Stimulated activated CD4-positive, alpha-beta T cell treated with anti-CD3 and anti-CD28 coated beads, Interleukin-4, amount 100 ng/mL, for 24 hours (primary cell): ENCODE data around the gene BBIP1.
"Not testable (repeated sequence)": the region's sequence is repeated elsewhere in the genome, so short reads cannot be mapped to it uniquely, and the experiment has no call there.

ENCODE experiments used
- DNase-seq: peaks from one replicate; pipeline ENCODE4 v3.0.0-alpha.2; 2020

The BBIP1 gene

DNA sequence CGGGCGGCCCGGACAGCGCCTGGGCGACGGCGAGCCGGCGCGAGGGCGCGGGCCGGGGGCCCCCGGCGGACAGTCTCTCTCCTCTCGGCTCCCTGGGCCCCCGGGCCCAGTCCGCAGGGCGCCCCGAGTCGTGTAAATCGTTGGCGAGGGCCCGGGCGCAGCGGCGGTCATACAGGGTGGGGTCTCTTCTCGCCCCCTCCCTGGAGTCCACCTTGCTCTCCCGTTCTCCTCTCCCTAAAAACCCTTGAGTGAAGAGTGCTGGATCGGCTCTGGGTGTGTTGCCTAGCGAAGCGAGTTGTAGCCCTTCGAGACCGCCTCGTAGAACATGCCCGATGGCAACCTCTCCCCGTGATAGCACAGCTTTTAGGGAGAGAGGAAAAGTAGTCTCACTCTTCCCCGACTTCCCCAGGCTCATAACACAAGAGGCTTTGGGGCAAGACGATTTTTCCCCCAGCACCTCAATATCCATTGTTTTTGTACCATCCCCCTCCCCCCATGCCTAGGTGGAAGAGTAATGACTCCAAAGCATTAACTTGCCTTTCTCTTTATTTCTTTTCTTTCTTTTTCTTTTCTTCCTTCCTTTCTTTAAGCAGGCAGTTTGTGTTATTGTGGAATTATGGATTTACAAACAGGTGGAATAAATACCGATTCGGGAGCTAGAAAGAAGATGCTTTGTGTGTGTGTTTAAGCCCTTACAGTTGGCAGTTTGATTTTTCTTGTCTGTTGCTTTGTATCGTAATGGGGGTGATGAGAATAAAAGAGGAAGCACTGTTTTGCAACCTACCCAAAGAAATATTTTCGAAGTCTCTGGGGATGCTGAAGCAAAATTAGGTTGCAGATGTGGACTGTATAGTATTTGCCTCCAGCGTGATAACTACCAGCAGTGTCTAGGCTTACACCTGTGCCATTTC is 1.2 kb upstream of the BBIP1 start:
- DNase-seq, result peak; percentile 29

DNA sequence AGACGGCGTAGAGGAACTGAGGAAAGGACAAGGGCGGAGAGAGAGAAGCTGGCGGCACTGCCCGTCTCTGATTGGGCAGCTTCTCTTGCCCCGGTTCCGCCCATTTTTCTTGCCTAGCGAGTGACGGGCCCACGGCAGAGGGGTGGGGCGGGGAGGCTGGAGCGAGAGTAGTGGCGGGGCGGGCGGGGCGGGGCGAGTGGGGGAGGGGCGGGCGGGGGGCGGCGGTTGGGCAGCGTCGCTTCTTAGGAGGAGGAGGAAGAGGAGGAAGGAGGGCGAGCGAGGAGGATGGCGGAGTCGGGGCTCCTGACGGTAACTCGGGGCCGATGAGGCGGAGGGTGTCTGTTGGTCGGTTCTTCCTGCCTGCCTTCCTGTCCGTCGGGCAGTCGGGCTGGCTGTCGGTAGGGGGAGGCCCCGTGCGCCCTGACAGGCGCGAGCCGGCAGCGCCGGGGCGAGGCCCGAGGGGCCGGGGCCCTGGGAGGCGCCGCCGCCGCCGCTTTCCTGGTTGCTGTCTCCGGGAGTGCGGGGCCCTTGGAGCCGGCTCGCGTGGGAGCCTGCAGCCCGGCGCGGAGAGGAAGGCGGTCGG is 460 bp upstream of the BBIP1 start, which contains the start of gene SHOC2:
Gene SHOC2 (plus strand): TSS at position 256 of the 583 bp plus-strand sequence. CDS start 44,755 bp downstream, outside the sequence.
- DNase-seq, result peak; percentile 99

DNA sequence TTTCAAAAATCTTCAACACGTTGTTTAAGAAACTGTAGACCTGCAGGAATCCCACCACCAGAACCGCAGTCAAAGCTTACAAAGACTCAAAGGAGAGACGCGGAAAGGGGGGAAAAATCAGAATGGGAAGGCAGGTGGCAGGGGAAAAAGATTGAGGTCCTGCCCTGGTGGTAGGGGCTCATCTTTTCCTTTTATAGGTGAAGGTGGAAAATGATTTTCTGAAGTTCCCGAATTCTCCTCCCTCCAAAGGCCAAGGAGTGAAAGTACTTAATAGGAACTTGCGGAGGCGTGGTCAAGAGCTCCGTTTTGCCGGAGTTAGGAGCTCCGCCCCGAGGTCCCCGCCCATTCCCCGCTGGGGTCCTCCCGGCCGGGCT is 724 bp downstream of the BBIP1 start:
- peak; percentile 86 for DNase-seq

DNA sequence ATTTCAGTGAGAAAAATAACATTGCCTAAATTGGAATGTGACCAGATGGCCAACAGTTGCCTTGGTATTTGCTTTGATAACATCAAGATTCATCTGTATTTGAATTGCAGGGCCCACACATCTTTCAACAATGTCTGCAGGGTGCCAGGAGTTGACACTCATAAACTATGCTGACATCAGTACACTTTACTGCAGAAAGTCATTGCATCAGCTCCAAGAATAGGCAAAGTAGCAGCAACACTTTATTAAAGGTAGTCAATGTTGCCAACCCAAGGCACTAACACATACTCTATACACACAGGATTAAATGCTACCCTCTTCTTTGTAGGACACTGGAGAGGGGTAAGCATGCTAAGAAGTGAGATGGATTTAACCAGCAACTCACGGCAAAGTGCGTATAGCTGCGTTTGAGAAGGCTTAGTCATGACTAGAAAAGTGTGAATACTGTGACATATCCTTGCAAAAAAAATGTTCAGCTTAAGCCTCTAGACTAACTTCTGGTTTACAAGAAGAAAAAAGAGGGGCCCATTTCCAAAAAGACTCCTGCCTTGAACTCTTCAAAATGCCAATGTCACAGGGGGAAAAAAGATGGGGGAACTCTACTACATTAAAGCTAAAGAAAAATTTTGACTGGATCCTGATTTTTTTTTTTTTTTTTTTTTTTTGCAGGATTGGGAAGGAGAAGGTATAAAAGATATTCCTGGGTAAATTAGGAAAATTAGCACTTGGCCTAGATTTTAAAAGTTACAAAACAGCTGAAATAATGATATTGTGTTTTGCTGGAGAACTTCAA is 2.2 kb downstream of the BBIP1 start:
- DNase-seq, result no peak

DNA sequence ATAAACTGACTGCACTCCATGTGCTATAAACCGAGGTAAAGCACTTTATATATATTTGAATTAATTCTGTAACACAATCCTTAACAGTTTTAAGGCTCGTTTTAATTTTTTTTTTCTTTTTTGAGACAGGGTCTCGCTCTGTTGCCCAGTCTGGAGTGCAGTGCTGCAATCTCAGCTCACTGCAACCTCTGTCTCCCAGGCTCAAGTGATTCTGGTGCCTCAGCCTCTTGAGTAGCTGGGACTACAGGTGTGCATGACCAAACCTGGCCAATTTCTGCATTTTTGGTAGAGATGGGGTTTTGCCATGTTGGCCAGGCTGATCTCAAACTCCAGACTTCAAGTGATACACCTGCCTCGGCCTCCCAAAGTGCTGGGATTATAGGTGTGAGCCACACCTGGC is 3.4 kb downstream of the BBIP1 start:
- not testable (repeated sequence) for DNase-seq

DNA sequence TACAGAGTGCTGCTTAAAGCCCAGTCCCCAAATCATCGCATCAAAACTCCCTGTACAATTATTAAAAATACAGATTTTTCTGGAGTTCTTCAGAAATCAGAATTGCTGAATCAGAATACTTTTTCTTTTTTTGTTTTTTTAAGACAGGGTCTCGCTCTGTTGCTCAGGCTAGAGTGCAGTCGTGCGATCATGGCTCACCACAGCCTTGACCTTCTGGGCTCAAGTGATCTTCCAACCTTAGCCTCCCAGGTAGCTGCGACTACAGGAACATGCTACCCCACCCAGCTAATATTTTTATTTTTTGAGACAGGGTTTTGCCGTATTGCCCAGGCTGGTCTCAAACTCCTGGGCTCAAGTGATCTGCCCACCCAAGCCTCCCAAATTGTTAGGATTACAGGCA is 3.9 kb downstream of the BBIP1 start:
- DNase-seq, result no peak

DNA sequence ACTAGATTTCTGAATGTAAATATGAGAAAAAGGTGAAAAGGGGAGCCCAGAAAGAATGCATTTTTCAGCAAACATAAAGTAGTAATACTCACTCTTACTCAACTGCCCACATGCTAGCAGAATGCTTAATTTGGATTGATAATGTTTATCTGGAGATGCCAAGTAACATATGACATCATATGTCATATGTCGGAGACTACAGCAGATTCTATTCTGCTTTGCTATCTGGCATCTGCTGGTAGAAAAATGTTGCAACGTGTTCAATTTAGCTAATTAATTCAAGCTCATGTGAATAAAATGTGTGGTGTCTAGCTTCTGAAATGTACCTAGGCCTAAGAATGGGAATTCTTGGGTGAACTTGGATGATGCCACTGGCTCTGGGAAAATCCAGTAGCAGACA is 4.5 kb downstream of the BBIP1 start:
- DNase-seq, result no peak

DNA sequence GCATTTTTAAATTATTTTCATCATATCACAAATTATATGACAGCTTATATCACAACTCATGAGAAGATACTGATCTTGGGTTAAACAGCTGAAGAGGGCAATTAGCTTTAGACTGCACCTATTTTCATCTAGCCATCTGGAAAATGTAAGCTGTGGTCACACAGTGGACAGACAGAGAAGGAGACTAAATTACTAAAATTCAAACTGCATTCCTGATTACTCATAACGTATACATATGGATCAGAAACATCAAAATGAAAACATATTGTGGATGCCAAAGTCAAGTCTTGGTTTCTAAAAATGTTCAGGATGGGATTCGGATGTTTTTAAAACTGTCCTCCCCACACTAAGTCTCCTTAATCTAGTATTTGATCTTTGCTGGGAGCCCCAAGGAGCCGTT is 6.6 kb downstream of the BBIP1 start:
- no peak for DNase-seq

DNA sequence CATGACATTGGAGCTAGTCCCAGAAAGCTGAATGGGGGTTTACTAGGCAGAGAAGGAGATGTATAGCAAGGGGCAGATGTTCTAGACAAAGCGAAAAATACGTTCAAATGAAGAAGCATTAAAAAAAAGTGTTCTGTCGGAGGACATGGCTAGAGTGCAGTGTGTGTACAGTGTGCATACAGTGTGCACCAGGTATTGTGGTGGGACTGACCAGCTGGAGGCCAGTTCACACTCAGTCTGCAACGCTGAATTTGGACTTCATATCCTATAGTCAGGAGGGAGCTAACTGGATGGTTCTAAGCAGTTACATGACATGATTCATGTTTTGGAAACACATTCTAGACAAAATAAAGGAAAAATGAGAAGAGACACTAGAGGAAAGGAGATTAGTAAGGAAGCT is 8.8 kb downstream of the BBIP1 start:
- DNase-seq, result no peak

DNA sequence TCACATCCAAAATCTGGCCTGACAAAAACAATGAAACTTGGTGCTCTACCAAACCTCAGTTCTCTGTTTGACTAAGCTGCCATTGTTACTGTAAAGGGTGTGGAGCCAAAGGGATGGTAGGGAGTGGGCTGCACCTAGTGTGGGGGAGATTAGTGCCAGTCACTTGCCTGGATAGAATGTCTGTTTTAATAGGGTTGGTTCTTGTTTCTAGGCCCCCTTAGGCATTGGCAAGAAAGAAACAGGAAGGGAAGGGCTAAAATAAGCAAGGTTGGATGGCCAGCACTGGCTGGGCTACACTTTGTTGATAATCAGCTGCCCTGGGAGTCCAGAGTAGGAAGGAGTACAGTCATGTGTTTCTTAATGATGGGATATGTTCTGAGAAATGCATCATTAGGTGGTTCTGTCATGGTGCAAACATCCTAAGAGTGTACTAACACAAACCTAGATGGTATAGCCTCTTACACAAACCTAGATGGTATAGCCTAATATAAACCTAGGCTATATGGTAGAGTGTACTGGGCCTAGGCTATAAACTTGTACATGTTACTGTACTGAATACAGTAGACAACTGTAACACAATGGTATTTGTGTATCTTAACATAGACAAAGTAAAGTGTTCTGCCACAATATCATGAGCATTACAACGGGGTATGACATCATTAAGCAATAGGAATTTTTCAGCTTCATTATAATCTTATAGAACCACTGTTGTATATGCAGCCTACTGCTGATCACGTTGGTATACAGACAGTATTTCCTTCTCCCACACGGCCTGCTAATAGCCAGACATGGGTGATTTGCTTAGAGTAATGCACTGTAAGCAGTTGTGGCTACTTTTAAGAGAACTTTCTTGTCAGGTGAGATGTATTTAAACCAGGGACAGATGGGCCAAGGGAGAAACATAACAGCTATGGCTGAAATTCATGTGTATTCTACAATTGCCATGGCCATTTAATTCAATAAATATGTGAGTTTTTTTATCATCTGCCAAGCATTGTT is 15.4 kb downstream of the BBIP1 start:
- DNase-seq, result no peak

DNA sequence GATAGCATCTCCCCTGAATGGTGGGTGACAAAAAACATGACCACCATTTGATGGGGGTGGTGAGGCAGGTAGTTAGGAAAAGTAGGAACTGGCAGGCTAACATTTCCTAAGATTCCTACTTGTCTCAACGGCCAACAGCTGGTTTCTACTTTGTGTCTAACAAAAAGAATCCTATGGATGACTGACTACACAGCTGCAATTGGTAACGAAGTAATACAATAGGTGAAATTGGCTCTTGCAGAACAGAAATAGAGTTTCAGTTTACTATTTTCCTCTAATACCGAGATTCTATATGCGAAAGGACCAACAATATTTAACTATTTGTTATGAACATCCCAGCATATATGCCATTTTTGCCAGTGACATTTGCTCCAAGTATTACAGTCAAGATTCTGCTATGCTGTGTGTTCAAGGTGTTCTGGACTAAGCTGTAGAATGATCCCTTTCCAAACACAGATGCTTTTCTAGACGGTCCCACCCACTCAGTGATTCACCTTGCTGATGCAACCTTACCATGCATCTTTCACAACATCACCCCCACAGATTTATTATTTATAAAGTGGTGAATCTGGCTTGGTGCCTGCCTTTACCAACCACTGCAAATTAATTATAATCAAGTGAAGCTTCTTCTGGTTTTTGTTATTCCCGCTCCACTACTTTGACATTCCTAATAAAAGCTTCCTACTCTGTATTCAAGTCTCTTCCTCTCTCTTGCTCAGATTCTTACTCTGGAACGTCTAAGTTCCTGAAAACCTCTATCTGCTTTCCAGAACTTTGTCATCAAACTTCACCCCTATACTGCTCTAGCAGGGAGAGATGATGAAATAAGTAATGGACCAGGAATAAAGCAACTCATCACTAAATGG is 16.8 kb downstream of the BBIP1 start:
- peak; percentile 59 for DNase-seq

DNA sequence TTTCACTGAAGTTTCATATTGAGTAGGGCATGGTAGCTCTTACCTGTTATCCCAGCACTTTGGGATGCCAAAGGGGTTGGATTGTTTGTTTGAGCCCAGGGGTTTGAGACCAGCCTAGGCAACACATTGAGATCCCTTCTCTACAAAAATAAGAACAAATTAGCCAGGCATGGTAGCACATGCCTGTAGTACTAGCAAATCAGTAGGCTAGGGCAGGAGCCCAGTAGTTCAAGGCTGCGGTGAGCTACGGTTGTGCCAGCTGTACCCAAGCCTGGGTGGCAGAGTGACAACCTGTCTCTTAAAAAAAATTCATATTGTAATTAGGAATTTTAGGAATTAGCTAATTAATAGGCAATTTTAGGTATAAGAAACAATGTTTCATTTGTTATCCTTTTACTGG is 18.0 kb downstream of the BBIP1 start:
- no peak for DNase-seq

DNA sequence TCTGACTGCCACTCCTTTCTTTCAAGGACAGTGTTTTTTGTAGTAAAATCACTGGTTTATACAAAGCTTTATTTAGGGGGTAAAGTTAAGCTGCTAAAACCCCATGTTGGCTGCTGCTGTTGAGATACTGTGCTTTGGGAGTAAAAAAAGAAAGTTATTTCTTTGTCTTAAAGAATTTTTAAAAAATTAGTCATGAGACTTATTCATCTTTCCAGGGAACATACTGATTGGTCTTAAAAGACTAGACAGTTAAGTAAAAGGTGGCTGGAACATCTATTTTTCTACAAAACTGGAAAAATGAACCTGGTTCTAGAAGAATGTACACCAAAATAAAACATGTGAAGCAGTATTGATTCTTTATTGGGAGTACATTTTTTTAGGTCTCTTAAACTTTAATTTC is 20.6 kb downstream of the BBIP1 start:
- DNase-seq, result no peak

DNA sequence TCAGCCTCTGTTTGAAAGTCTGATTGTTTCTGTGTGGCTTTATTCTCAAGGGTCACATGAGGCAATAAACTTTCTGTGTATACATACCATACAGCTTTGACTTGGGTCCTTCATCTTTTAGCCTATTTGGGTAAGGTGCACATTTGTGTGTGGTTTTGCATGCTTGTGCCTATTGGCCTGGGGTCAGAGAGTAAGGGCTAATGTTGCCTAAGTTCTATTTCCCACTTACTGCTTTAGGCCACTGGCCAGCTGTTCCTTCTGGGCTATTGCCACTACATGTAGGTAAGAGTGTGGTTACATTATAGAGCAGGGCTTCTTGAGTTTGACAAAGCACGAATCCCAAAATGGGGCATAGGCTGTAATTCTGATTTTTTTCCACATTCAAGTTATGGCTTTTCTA is 21.8 kb downstream of the BBIP1 start:
- DNase-seq, result no peak

DNA sequence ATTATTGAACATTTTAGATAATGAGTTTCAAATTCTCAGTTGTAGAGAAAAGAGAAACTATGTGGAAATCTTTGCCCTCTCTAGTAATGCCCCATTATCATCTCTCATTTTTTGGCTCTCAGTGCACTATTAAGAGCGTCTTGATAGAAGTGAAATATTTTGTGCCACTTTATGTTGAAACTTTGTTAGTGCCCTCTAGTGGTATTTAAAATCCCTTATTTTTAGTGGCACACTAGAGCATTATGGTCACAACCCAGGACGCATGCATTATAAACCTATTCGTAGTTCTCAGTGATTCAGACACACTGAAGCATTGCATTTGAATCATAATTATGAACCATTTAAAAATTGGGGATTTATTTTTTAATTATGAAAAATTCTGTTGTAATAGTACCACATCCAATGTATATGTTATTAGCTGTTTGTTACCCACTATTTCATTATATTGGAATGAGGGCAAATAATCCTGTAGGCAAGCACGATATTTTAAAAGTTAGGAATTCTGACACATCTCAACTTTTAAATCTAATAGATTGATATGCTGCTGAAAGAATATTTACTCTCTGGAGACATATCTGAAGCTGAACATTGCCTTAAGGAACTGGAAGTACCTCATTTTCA is 25.3 kb downstream of the BBIP1 start:
- DNase-seq, result peak; percentile 12

DNA sequence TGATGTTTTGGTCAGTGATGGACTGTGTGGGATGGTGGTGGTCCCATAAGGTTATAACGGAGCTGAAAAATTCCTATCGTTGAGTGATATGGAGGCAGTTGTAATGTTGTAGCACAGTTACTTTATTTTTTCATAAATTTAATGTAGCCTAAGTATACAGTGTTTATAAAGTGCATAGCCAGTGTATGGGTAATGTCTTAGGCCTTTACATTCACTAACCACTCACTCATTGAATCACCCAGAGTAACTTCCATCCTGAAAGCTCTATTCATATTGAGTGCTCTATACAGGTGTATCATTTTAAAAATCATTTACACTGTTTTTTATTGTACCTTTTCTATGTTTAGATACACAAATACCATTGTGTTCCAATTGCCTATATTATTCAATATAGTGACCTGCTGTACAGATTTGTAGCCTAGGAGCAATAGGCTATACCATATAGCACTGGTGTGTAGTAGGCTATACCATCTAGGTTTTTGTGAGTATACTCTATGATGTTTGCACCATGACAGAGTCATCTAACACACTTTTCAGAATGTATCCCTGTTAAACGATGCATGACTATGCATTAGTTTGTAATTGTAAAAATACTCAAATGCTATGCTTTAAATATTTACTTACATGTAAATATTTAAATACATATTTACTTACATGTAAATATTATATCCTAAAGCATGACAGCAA is 26.2 kb downstream of the BBIP1 start:
- DNase-seq, result no peak

DNA sequence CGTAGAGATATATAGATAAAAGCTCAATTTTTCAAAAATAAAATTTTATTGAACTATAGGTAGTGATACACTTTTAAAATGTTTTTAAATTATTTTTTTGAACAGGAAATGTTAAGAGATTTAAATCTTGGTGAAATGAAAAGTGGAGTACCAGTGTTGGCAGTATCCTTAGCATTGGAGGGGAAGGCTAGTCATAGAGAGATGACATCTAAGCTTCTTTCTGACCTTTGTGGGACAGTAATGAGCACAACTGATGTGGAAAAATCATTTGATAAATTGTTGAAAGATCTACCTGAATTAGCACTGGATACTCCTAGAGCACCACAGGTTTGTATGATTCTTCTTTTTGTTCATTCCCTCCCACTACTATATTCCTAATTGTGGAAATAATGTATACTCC is 31.4 kb downstream of the BBIP1 start:
- DNase-seq, result no peak

DNA sequence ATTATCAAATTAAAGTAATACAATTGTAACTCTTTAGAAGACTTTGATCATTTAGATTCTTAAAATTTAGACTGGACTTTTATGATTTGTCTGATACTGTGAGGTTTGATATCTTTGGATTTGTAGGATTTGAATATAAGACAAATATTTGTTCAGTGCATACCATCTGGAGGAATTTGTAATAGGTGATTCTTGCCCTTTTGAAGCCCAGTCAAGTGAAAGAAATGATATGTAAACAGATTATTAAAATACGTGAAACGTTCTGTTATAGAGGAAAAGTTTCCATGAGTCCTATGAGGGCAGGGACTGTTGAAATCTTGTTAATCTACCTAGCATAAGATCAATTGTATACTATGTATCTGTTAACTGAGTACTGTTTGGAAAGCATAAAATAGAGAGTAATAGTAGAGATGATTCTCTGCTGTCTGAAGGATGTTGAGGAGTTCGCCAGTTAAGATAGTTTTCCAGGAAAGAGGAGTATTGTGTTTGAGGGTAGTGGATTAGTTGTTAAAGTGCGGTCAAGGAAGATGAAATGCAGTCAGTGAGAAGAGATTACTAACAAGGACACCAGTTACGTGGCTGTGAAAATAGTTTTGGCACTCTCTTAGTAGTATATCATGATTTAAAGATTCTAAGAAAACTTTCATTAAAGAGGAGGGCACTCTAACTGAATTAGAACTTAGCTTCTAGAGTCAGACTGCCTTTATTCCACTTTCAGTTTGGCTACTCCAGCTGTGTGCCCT is 32.9 kb downstream of the BBIP1 start:
- DNase-seq, result no peak

DNA sequence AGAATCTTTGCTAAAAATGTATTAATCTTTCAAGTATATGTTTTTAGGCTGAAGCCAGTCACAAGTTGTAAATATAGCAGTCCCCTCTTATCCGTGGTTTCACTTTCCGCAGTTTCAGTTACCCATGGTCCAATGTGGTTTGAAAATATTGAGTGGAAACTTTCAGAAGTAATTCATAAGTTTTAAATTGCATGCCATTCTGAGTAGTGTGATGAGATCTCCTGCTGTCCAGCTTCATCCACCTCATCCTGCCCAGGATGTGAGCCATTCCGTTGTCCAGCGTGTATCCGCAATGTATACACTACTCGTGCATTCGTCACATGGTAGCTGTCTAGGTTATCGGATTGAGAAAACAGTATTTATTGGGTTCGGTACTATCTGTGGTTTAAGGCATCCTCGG is 35.1 kb downstream of the BBIP1 start:
- no peak for DNase-seq

DNA sequence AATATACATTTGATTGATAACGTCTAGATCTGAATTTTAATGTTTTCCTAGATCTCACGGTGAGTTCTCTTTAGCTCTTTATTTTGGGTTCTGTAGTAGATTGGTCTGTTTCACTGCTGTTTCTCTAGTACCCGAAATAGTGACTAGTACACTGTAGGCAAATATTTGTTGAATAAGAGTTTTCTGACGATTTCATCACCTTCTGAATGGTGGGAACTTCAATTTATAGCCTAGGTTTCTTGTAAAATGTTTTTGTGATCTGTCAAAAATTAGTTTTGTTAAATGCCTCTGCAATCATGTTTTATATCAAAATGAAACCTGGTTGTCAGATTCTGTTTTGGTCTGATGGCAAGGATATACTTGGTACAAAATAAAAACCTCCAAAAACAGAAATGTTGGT is 37.1 kb downstream of the BBIP1 start:
- DNase-seq, result no peak
